ENCODE measurements around the gene FOXK2. TPM values are rescaled to one million over a fixed set of nuclear protein-coding genes. Genes with fewer than 3 reads are reported as not detected.

FOXK2 gene
- total RNA-seq, 1 donor from 2014 or later: 95.7 TPM

- Mint-ChIP-seq H3K4me3 (ENCODE audit: unreplicated experiment) (no peak overlapping the region), H3K4me1 (ENCODE audit: low read depth, unreplicated experiment) (no peaks in the 10 kb centered on the region), H3K27me3 (ENCODE audit: unreplicated experiment) (peaks cover 2% of the 10 kb centered on the region), H3K36me3 (ENCODE audit: unreplicated experiment) (peaks cover 10% of the 10 kb centered on the region), H3K27ac (ENCODE audit: unreplicated experiment) (no peak overlapping the region), H3K9me3 (ENCODE audit: unreplicated experiment) (peaks cover 2% of the 10 kb centered on the region)
- no peak for DNase-seq
- no peak for TF ChIP-seq CTCF (IDR thresholded peaks at IDR 0.05; ENCODE audit: partially characterized antibody, unreplicated experiment)
Measured at GRCh38 chr17:82639628-82640027, 120.1 kb downstream of the FOXK2 start.

GRCh38 chr17:82640036-82640435, 120.5 kb downstream of the FOXK2 start:
- Mint-ChIP-seq H3K4me1 (ENCODE audit: low read depth, unreplicated experiment) (no peaks in the 10 kb centered on the region), H3K9me3 (ENCODE audit: unreplicated experiment) (peaks cover 2% of the 10 kb centered on the region), H3K36me3 (ENCODE audit: unreplicated experiment) (peaks cover 10% of the 10 kb centered on the region), H3K27ac (ENCODE audit: unreplicated experiment) (no peak overlapping the region), H3K27me3 (ENCODE audit: unreplicated experiment) (peaks cover 2% of the 10 kb centered on the region), H3K4me3 (ENCODE audit: unreplicated experiment) (no peak overlapping the region)
- TF ChIP-seq CTCF (IDR thresholded peaks at IDR 0.05; ENCODE audit: partially characterized antibody, unreplicated experiment): no peak
- no peak for DNase-seq

GRCh38 chr17:82642022-82642421, 122.5 kb downstream of the FOXK2 start:
- H3K9me3 Mint-ChIP-seq (ENCODE audit: unreplicated experiment): peaks cover 2% of the 10 kb centered on the region
- peaks cover 4% of the 10 kb centered on the region for H3K36me3 Mint-ChIP-seq (ENCODE audit: unreplicated experiment)
- H3K27me3 Mint-ChIP-seq (ENCODE audit: unreplicated experiment): no peaks in the 10 kb centered on the region
- no peak overlapping the region for H3K27ac Mint-ChIP-seq (ENCODE audit: unreplicated experiment)
- DNase-seq: no peak
- no peaks in the 10 kb centered on the region for H3K4me1 Mint-ChIP-seq (ENCODE audit: low read depth, unreplicated experiment)
- H3K4me3 Mint-ChIP-seq (ENCODE audit: unreplicated experiment): no peak overlapping the region
- no peak for TF ChIP-seq CTCF (IDR thresholded peaks at IDR 0.05; ENCODE audit: partially characterized antibody, unreplicated experiment)

GRCh38 chr17:82644148-82644547, 124.6 kb downstream of the FOXK2 start:
- H3K9me3 Mint-ChIP-seq (ENCODE audit: unreplicated experiment): peaks cover 3% of the 10 kb centered on the region
- DNase-seq: no peak
- H3K27ac Mint-ChIP-seq (ENCODE audit: unreplicated experiment): no peak overlapping the region
- no peak for TF ChIP-seq CTCF (IDR thresholded peaks at IDR 0.05; ENCODE audit: partially characterized antibody, unreplicated experiment)
- no peaks in the 10 kb centered on the region for H3K4me1 Mint-ChIP-seq (ENCODE audit: low read depth, unreplicated experiment)
- H3K4me3 Mint-ChIP-seq (ENCODE audit: unreplicated experiment): no peak overlapping the region
- no peaks in the 10 kb centered on the region for H3K27me3 Mint-ChIP-seq (ENCODE audit: unreplicated experiment)
- H3K36me3 Mint-ChIP-seq (ENCODE audit: unreplicated experiment): no peaks in the 10 kb centered on the region

- Mint-ChIP-seq H3K36me3 (ENCODE audit: unreplicated experiment) (no peaks in the 10 kb centered on the region), H3K27ac (ENCODE audit: unreplicated experiment) (no peak overlapping the region), H3K4me1 (ENCODE audit: low read depth, unreplicated experiment) (no peaks in the 10 kb centered on the region), H3K27me3 (ENCODE audit: unreplicated experiment) (no peaks in the 10 kb centered on the region), H3K9me3 (ENCODE audit: unreplicated experiment) (peaks cover 5% of the 10 kb centered on the region), H3K4me3 (ENCODE audit: unreplicated experiment) (peak overlapping the region; percentile 46)
- no peak for TF ChIP-seq CTCF (IDR thresholded peaks at IDR 0.05; ENCODE audit: partially characterized antibody, unreplicated experiment)
- DNase-seq: no peak
Measured at GRCh38 chr17:82645516-82645915, 126.0 kb downstream of the FOXK2 start.
